GM21447 (cell line): ENCODE data around the gene CARMIL3.
"Not testable (repeated sequence)": the region's sequence is repeated elsewhere in the genome, so short reads cannot be mapped to it uniquely, and the experiment has no call there.

Experiments
- ATAC-seq: cut with Tn5 transposase; IDR thresholded peaks from one replicate; pipeline ENCODE4 v1.9.1; 2021; ENCODE audit not compliant: unreplicated experiment

CARMIL3 gene

DNA sequence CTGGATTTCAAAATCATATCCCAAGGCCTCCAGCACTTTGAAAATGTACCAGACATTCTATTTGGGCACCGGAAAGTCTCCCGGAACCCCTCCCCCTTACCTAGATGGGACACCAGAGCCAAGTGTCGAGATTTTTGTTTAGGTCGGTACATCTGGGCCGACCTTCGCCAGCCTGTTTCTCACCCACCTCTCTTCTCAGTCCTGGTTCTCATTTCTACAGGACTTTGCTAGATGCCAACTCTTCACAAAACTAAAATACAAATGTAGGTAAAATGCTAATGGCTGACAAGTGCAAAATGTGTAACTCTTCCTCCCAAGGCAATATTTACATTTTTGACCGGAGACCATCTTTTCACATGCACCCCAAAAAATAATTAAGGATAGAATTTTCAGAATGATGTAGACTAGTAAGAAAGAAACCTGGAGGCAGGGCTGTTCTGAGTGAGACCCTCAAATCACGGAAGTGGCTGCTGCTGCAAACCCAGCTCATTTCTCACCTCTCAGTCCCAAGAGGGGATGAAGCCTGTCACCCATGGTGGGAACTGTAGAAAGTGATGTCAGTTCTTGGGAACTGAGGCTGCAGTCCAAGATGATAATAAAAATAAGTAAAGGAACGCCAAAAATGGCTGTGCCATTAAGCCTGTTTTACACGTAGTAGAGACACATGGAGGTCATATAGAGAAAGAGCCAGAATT lies 14.7 kb upstream of the CARMIL3 start:
- peak; percentile 13 for ATAC-seq

DNA sequence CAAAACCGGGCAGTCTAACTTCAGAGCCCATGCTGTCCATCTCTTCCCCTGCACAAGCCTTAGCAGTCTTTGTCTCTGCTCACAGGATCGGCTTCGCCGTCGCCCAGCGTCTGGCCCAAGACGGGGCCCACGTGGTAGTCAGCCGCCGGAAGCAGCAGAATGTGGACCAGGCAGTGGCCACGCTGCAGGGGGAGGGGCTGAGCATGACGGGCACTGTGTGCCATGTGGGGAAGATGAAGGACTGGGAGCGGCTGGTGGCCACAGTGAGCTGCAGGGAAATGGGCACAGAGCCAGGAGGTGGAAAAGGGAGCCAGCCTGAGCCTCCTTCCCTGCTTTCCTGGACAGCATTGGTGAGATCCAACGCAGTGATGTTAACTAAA lies 14.2 kb upstream of the CARMIL3 start:
- no peak for ATAC-seq

DNA sequence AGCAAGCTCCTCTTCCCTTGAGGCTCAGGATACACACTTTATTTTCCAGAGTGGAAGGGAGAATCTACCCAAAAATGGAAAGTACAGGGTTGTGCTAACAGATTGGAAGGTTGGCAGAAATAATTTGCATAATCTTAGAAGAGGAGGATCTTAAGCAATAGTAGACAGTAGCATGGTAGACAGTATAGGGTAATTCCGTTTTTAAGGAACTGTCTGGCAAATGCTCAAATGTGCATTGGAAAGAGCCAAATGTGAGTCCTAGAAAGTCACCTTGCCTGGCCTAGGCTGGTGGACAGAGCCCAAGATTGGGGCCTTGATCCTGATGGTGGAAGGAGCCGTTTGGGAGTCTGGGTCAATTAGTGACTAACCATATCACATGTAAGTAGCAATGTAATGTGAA lies 13.1 kb upstream of the CARMIL3 start:
- no peak for ATAC-seq

DNA sequence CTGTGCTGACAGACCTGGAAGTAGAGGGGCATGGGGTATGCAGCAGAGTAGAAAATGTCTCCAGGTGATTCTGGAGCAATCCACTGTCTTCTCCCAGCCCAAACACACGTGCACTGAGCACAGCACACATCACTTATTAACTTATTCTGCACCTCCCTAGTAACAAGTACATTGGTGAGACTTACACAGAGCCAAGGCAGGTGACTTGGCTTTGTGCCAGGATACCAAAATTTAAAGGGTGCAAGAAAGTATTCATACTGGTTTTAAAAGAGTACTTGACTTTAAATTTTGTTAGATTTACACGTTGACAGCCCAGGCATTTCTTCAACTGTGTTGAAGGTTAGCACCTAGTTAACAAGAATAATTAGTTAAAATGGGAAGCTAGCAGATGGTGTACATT lies 11.1 kb upstream of the CARMIL3 start:
- ATAC-seq, result no peak

DNA sequence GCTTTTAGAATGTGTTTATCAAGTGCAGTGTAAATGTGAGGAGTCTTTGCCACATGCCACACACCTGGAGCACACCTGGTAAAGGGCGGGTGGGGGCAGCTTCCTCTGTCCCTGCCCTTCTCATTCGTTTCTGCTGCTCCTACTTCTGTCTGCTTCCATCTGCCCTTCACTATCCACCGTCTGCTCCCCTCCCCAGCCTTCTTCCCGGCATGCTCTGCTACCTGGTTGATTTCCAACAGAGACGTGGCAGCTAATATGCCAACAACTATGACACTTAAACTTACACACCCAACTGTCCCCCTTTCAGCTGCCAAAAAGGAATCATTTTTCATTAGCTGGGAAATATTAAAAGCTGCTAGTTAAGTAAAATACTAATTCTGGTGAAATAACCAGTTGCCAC lies 9.1 kb upstream of the CARMIL3 start:
- ATAC-seq, result no peak

DNA sequence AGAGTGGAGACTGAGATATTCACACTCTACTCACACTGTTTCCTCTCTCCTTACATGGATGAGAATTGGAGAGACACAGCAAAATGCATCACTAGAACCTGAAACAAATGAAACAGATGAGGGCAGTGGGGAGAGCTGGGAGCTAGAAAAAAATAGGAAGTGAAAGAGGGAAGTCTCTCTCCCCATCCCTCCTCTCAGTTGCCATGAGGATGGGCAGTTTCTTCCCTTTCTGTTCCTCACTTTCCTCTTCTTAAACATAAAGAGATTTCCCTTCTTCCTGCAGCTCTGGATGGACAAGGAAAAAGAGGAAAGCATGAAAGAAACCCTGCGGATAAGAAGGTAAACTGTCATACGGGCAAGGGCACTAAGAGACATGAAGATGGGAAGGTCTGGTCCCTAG lies 2.8 kb upstream of the CARMIL3 start:
- ATAC-seq, result not testable (repeated sequence)

DNA sequence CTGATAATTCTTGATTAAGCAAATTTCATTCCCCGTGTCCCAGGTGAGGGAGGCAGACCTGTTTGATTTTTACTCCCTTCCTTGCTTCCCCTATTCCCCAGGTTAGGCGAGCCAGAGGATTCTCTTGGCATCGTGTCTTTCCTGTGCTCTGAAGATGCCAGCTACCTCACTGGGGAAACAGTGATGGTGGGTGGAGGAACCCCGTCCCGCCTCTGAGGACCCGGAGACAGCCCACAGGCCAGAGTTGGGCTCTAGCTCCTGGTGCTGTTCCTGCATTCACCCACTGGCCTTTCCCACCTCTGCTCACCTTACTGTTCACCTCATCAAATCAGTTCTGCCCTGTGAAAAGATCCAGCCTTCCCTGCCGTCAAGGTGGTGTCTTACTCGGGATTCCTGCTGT lies 1.1 kb upstream of the CARMIL3 start:
- ATAC-seq, result not testable (repeated sequence)

DNA sequence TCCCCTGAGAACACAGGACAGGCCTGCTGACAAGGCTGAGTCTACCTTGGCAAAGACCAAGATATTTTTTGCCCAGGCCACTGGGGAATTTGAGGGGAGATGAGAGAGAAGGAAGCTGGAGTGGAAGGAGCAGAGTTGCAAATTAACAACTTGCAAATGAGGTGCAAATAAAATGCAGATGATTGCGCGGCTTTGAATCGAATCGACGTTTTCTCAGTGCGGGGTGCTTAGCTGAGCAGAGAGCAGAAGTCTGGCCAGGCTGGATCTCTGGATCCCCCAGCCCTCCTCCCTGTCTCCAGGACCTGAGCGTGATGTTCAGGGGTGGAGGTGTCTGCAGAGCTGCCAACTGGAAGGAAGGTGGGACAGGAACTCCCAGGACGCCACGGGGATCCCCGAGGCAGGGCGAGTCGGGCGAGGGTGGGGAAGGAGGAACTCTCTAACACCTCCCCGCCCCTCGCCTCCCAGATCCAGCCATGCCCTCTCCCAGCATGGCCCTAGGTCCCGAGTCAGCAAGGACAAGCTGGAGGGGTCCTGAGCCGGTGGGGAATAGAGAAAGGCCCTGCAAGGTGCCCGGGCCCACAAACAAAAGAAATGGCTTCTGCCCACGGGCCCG lies 527 bp upstream of the CARMIL3 start:
- no peak for ATAC-seq

DNA sequence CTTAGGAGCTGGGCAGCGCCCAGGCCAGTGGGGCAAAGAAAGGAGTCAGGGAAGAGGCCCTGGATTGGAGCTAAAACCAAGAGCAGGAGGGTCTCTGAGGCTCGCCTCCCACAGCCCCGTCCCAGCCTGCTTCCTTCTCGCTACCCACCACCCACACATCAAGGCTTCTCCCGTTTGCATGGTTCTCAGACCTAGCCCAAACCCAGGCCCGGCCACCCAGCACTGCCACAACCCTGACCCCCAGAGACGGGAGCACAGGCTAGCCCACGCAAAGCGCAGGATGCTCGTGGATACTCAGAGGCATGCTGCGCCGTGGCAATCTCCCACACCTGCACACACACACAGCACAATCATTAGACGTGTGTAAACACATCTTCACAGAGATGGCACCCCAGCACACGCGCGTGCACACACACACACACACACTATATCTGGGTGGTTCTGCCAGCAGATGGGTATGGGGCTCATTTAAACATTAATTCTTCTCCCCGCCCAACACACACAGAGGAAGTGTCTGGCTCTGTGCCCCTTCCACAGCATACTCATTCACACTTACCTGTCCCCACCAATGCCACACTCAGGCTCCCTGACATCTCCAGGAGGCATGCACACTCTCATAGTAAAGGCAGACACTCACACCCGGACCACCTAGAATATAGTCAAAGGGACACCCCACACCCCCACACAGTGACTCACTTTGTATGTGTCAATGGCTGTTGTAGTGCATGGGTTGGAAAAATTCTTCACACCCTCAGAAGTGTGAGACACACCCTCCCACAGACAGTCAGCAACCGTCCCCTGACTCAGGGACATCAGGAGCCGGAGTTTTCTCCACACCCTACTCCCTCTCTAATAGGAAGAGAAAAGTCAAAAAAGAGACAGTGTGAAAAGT lies 1.1 kb downstream of the CARMIL3 start:
- no peak for ATAC-seq

DNA sequence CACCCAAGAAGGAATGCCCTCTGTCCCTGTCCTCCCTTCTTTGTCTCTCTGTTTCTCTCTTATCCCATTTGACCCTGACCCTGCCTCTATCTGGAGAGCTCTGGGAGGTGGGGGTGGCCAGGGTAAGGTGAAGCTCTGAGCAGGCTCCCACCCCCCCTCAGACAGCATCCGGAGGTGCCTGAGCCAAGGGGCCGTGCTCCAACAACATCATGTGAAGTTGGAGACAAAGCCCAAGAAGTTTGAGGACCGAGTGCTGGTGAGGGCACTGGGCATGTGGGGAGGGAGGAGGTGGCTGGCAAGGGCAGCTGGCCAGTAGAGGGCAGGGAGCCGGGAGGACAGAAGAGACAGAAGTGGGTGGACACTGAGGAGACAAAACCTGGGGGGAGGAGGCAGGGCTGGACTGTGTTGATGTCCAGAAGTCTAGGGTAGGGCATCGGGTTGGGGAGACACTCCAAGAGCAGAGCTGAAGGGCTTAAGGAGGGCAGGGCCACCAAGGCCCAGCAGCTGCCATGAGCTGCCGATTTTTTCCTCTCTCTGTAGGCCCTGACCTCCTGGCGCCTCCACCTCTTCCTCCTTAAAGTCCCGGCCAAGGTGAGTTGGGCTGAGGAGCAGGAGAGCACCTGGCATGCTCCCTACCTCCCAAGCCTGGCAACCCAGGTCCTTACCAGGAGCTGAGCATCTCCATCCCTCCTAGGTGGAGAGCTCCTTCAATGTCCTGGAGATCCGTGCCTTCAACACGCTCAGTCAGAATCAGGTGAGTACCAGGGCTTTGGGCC lies 1.9 kb downstream of the CARMIL3 start:
- no peak for ATAC-seq

DNA sequence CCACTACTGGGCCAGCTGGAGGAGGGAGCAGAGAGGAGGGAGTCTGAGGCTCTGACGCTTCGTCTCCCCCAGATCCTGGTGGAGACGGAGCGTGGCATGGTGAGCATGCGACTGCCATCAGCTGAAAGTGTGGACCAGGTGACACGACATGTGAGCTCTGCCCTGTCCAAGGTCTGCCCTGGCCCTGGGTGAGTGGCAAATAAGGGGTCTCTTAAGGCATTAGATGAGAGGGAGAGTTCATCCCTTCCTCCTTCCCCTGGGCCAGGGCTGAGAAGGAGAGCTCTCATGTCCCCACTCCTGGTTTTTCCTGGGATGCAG lies 2.5 kb downstream of the CARMIL3 start:
- ATAC-seq, result no peak

DNA sequence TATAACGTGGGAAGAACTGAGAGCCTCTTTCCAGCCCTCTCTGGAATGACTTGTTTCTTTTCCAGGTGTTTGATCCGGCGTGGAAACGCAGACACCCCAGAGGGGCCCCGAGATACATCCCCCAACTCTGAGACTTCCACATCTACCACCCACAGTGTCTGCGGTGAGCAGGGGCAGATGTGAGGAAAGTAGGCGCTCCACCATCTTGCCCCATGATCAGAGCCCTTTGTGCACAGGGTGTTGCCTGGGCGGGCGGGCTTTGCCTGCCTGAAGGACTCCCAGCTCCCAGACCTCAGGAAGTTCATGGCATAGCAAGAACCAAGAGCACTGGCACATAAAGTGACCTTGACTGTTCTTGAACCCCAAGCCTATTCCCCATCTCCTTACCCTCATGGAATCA lies 2.8 kb downstream of the CARMIL3 start:
- no peak for ATAC-seq

DNA sequence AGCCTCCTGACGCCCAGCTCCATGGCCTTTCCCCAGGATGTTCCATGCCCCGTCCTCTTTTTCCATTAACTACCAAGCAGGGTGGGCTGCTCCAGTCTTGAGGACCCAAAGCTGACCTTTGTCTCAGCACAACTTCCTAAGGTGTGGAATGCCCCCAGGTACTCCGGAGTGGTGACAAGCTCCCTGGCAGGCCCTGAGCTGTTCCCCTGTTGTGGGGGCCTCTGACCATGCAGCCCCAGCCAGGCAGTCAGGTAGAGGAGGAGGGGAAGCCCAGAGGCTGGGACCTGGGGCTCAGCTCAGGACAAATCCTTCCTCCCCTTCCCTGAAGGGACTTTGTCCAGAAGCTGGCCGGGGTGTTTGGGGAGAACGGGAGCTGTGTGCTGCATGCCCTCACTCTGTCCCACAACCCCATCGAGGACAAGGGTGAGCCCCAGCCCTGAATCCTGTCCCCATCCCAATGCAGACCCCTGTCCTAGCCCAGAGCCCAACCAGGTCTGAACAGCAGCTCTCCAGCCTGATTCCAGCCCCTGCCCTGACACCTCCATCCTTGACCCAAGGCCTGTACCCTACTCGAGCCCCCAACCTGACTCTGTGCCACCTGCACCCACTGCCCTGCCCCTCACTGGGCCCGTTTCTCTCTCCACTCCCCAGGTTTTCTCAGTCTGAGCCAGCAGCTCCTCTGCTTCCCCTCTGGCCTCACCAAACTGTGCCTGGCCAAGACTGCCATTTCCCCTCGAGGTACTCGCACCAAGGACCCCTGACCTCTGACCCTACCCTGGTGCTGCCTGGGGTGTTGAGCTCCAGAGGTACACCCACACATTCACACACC lies 4.4 kb downstream of the CARMIL3 start:
- ATAC-seq, result no peak

DNA sequence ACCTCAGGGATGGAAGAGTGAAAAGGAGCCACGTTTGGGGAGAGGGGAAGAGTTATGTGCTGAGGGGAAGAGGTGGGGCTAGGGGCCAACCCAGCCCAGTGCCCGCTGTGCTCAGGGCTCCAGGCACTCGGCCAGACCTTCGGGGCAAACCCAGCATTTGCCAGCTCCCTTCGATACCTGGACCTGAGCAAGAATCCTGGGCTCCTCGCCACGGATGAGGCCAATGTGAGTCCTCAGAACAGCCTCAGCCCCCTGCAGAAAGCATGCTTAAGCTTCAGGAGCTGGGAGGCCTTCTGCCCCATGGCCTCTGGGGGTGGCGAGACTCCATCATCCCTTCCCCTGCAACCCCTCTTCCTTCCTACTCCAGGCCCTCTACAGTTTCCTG lies 5.0 kb downstream of the CARMIL3 start:
- ATAC-seq, result no peak

DNA sequence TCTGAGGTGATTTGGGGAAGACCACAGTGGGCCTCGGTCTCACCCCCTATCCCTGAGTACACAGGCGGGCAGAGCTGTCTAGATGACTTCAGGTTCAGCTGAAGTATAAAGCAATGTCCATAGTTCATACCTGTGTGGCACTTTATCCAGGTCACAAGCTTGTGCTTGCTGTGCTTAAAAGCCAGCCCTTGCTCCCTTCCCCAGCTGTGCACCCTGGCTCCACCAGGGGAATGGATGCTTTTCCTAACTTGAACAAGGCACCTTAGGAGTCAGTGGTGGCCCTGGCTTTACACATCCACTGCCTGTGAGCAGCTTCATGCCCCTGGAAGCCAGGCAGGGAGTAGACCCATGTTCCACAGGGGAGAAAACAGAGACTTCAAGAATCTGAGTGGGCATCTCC lies 5.5 kb downstream of the CARMIL3 start:
- ATAC-seq, result no peak

DNA sequence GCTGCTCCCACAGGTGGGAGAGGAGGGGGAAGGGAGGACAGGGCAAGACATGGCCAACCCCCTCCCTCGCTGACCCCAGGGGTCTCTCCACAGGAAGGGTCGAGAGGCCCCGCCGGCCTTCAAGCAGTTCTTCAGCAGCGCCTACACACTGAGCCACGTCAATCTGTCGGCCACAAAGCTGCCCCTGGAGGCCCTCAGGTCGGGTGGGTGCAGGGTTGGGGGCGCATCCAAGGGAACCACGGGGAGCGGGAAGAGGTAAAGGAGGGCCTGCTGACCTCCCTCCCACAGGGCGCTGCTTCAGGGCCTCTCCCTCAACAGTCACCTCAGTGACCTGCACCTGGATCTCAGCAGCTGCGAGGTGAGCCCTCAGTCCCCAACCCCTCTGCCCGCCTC lies 6.1 kb downstream of the CARMIL3 start:
- peak; percentile 14 for ATAC-seq

DNA sequence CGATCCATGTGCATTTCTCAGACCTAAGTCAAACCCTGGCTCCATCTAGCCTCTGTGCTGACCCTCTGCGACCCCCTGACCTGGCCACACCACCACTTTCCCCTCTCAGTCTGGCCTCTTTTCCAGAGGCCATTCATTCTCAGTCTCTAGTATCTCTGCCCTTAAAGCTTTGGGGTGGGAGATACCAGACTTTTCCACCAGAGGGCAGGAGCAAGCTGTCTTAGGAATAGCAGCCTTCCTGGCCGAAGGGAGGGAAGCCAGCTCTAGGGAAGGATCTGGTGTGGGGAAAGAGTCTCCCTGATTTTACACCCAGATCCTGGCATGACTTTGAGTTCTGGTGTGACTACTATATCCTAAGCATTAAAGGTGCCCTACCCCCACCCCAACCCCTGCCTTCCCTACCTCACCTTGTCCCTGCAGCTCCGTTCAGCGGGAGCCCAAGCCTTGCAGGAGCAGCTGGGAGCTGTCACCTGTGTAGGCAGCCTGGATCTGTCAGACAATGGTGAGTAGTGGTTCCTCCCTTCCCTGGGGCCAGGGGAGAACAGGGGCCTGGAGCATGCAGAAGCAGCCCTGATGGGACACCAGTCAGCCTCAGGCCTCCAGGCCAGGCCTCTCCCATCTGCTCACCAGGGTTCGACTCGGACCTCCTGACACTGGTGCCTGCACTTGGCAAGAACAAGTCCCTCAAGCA lies 6.6 kb downstream of the CARMIL3 start:
- ATAC-seq, result peak; percentile 59

DNA sequence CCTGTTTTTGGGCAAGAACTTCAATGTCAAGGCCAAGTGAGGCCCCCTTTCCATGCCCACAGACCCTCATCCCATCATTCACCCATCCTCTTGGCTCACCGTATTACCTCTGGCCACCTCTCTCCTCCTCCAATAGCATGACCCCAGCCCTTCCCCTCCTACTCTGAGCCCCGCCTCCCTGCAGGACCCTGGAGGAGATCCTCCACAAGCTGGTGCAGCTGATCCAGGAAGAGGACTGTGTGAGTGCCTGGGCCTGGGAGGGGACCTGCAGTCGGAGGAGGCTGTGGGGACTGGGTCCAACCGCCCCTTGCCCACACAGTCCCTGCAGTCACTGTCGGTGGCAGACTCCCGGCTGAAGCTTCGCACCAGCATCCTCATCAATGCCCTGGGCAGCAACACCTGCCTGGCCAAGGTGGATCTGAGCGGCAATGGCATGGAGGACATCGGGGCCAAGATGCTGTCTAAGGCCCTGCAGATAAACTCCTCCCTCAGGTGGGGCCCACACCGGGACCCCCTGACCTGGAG lies 7.2 kb downstream of the CARMIL3 start:
- no peak for ATAC-seq

DNA sequence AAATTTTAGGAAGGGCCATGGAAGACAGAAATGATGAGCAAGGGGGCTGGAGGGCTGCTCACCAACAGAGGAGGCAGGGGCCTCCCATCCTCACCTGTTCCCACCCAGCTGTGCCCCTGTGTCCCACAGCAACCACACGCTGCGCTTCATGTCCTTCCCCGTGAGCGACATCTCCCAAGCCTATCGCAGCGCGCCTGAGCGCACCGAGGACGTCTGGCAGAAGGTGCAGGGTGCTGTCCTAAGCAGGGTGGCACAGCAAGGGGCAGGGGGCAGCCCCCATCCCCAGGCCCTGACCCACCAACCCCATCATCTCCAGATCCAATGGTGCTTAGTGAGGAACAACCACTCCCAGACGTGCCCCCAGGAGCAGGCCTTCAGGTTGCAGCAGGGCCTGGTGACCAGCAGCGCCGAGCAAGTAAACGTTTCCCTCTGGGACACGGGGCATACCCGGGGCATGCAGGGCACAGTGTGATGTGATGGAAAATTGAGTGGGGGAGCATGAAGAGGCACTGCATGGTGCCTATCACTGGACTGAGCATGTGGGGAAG lies 8.1 kb downstream of the CARMIL3 start:
- ATAC-seq, result no peak

DNA sequence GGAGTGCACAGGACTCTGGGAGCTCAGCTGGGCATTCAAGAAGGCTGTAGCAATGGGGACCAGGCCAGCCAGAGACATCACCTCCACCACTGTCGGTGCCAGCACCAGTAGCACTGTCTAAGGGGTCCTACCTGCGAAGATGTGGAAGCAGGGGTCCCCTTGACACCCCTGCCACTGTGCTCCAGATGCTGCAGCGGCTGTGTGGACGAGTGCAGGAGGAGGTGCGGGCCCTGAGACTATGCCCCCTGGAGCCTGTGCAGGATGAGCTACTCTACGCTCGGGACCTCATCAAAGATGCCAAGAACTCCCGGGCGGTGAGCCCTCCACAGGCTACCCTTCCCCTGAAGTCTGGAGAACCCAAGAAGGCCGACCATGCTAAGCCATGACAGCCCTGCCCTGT lies 8.6 kb downstream of the CARMIL3 start:
- no peak for ATAC-seq
